NCI-H82 treated with DMSO at 0.1 percent for 48 hours (cell line): ENCODE data around the gene TMEM62.
"Not testable (repeated sequence)": the region's sequence is repeated elsewhere in the genome, so short reads cannot be mapped to it uniquely, and the experiment has no call there.

Source experiments
- DNase-seq: peaks from one replicate; lab custom pipeline; 2025; ENCODE audit not compliant: unreplicated experiment; lab: John Stamatoyannopoulos, UW

The TMEM62 gene

GRCh38 chr15:43175656-43176309 lies 42.4 kb downstream of the TMEM62 start:
- DNase-seq, result not testable (repeated sequence)

DNA sequence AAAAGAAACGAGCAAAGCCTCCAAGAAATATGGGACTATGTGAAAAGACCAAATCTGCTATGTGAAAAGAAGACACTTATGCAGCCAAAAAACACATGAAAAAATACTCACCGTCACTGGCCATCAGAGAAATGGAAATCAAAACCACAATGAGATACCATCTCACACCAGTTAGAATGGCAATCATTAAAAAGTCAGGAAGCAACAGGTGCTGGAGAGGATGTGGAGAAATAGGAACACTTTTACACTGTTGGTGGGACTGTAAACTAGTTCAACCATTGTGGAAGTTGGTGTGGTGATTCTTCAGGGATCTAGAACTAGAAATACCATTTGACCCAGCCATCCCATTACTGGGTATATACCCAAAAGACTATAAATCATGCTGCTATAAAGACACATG lies 43.8 kb downstream of the TMEM62 start:
- not testable (repeated sequence) for DNase-seq

DNA sequence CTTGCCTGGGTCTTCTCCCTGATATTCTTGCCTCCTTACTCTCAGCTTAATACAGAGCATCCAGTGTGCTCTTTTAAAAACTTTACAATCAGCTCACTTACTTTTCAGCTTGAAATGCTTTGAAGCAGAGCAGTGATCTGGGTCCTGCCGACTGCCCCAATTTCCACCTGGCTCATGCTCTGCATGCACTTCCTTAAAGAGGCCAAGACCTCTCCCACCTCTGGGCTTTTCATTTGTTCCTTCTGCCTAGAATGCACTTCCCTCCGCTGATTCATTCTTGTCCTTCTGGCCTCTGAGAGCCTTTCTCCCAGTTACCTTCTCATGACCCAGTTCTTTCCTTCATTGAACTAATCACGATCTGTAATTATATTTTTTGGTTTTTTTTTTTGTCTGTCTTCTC lies 49.9 kb downstream of the TMEM62 start:
- no peak for DNase-seq

DNA sequence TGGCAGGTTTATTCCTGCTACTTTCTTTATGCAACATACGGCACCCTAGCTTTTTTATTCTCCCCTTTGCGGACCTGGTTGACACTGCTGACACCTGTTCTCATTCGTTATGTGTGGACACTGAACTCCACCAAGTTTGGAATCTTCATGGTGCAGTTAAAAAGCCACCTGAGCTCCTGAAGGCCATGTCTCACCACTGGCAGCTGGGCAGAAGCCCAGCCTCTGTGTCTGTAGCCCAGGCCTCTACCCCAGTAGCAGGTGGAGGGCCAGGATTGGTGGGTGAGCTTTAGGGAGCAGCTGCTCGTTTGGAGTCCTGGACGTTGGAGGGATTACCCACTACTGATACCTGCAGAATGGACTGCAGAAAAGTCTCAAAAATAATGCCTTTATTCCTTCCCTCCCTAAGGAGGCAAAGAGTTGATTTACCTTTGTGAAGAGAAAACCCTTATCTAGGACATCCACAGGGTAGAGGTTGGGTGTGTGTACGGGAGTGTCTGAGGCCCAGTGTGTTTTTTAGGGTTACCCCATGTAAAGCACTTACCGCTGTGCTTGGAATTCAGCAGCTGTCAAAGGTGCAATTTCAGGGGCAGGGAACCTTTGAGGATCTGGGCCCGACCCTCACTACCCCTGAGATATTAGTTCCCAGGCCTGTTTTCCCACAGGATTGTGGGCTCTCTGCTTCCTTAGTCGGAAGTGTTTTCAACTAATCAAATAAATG lies 51.2 kb downstream of the TMEM62 start:
- no peak for DNase-seq

DNA sequence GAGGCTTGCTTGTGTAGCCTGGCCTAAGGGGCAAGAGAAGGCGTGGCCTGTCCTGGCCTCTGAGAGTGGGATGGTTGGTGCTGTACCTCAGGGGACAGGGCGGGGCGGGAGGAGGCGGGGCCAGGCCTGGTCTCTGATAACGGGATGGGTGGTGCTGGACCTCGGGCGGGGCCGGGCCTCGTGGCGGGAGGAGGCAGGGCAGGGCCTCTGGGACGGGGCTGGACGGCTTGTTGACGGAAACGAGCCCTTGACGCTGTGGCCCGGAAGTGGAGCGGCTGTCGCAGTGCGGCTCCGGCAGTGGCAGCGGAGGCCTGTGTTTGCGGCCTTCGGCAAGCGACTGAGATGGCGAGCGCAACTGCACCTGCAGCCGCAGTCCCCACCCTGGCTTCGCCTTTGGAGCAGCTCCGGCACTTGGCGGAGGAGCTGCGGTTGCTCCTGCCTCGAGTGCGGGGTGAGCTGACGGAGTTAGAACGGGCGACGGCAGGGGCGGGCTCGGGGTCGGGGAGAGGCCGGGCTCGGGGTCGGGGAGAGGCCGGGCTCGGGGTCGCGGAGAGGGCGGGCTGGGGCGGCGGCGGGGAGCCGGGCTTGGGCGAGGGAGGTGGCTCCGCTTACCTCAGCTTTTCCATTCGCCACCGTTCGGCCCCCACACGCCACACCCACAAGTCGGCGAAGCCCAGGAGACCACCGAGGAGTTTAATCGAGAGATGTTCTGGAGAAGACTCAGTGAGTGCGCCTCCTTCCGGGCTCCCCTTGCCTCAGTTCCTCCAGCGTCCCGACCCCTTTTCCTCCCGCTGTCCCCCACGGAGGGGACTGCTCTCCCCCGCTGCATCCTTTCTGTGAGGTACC lies 52.0 kb downstream of the TMEM62 start, which contains the start of gene CCNDBP1:
Gene CCNDBP1 (plus strand): TSS at position 247 of the 846 bp plus-strand sequence. CDS start 96 bp downstream, at position 343.
- DNase-seq, result peak; percentile 84

- DNase-seq, result no peak
These were observed 52.6 kb downstream of the TMEM62 start for GRCh38 chr15:43186003-43186353.

DNA sequence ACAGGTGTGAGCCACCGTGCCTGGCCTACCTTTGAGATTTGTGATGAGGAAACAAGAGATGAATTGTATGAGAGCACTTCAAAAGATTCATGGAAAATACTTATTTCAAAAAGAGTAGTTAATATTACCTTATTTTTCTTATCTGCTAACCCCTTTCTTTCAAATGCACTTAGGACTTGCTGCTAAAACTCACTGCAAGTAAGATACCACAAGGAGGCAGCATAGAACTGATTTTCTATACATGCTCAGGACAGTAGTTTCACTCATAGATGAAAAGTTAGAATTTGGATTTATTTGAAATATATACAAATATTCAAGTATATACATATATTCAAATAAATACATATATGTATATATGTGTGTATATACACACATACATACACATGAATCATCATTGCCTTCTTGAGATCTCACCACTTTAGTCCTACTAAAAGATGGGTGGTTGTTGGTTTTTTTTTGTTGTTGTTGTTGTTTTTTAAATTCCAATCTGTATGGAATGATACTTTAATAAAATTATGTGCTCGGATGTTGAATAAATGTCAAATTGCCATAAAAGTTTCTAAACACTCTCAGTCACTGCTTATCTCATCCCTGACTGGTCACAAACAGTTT lies 54.3 kb downstream of the TMEM62 start:
- no peak for DNase-seq

DNA sequence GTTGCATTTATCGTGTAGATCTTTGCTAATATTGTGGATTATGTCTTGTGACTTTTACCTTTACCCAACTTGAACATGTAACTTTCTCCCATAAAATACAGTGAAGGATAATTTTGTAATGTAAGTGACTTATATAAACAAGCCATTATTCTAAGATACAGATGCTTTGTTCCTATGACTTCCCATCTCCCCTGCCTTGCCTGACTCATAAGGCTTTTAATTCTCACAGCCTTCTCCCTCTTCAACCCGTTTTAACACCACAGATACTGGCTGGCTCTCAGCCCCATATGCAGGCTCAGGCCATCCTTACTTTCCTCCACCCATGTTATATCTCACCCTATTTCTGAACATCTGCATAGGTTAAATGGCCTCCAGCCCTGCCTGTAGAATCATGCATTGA lies 55.9 kb downstream of the TMEM62 start:
- no peak for DNase-seq

- DNase-seq, result no peak
These were observed 56.8 kb downstream of the TMEM62 start for GRCh38 chr15:43190178-43190577.

DNA sequence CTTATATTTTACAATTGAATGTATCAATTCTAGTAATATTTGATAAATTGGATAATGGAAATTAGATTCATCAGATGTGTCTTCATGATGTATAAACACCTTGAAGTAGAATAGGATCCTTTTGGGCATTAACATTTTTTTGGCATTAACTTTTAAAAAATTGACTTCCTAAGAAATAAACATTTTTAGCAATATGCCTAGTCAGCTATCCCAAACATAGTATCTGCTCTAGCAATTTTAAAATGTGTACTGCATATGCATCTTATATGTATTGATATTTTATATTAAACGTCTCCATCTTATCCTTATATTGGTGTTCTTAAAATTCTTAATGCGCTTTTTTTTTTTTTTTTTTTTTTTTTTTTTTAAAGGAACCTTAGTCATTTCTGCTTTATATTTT lies 60.3 kb downstream of the TMEM62 start:
- DNase-seq, result no peak

GRCh38 chr15:43194795-43195194 lies 61.4 kb downstream of the TMEM62 start:
- DNase-seq, result no peak

DNA sequence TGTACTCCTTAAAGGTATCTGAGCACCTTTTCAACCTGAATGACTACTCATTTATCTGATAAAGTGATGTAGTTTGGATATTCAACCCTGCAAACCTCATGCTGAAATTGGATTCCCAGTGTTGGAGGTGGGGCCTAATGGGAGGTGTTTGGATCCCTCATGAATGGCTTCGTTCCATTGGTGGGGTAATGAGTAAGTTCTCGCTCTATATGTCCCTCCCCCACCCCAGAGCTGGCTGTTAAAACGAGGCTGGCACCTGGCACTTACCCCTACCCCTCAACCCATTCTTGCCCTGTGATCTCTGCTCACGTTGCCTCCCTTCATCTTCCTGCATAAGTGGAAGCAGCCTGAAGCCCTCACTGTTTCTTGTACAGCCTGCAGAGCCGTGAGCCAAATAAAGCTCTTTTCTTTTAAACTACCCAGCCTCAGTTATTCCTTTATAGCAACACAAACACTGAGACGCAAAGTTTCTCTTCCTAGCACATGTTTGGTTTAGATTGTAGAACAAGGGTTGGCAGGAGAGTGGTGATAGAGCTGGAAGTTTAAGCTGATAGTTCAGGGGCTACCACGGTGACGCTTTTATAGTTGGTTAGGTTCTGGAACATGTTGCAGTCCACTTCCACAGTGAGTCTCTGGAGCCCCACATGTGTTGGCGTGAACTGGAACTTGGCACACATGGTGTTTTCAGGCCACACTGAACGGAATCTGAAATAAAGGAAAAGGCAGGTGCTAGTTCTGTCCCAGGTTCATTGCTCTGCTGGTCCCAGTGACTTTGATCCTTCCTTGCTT lies 63.6 kb downstream of the TMEM62 start:
- no peak for DNase-seq

DNA sequence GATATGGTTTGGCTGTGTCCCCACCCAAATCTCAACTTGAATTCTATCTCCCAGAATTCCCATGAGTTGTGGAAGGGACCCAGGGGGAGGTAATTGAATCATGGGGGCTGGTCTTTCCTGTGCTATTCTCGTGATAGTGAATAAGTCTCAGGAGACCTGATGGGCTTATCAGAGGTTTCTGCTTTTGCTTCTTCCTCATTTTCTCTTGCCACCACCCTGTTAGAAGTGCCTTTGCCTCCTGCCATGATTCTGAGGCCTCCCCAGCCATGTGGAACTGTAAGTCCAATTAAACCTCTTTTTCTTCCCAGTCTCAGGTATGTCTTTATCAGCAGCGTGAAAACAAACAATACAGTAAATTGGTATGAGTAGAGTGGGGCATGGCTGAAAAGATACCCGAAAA lies 64.4 kb downstream of the TMEM62 start:
- not testable (repeated sequence) for DNase-seq

- not testable (repeated sequence) for DNase-seq
These were observed 65.2 kb downstream of the TMEM62 start for GRCh38 chr15:43198556-43198955.

- DNase-seq, result no peak
These were observed 65.6 kb downstream of the TMEM62 start for GRCh38 chr15:43198992-43199391.

GRCh38 chr15:43199945-43200488 lies 66.6 kb downstream of the TMEM62 start:
- DNase-seq, result no peak

DNA sequence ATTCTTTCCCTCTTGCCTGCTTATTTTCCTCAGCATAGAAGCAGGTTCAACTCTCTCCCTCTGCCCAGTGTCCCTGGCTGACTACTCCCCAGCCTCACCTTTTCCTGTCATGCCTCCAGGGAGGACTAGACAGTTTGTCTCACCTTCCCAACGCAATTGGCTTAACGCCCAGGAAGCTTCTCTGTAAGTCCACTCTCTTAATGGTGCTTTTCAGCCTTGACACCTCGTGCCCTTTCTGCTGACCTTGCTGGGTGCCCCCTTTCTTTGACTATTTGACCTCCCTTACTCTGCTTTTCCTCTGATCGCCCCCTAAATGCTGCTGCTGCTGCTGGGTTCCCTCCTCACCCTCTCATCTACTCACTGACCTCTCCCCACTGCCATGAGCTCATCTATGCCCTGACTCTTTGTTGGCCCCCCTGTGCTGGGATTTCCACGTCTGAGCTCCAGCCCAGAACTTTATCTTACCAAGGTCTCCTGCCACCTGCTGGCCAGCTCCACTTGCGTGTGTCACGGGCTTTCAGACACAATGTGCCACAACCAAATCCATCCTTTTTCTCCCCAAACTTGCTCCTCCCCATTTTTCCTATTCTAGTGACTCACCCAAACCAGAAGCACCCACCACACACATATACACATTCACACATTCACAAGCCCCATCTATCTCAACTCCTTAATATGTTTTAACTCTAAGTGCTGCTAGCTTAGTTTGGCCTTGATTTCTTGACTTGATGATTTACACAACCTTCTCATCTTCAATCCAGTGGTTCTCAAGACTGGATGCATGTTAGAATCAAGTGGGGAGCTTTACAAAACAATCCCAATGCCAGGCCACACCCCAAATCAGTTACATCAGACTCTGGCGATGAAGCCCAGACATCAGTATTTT lies 70.9 kb downstream of the TMEM62 start:
- DNase-seq, result peak; percentile 6

DNA sequence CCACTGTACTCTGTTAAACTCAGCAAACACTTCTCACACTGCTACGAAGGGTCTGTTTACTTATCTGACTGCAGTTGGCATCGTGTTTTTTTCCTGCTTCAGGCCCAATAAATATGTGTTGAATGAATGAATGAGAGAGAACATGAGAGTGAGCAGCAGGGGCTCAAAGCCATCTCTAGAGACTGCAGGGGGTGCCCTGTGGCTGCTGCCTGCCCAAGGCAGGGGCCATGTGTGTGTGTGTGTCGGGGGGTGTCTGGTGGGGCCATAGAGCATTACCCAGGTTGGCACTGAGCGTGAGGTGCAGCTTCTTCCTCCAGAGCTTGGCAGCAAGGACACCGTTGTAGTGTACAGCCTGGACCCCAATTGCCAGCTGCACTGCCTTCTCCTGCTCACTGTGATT lies 72.7 kb downstream of the TMEM62 start:
- no peak for DNase-seq

- DNase-seq, result no peak
These were observed 73.6 kb downstream of the TMEM62 start for GRCh38 chr15:43207024-43207423.
